ENCODE measurements around the gene KNTC1.

DNA sequence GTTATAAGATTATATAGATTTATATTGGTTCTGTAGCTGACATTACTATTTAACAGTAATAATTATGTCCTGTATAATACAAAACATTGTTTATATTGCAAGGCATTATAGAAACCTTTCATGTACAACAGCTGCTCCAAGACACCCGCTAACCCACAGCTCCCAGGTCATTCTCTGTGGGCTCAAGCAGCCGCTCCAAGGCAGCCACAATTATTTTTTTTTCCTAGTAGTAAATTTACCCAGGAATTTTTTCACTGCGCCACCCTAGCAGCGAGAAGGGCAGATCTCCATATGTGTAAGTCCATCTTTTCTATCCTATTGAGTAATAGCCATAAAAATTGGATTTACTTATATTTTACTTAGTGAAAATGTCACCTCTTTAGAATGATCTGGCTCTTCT, 36.3 kb downstream of the KNTC1 start:
- TF ChIP-seq, protein P1, sequence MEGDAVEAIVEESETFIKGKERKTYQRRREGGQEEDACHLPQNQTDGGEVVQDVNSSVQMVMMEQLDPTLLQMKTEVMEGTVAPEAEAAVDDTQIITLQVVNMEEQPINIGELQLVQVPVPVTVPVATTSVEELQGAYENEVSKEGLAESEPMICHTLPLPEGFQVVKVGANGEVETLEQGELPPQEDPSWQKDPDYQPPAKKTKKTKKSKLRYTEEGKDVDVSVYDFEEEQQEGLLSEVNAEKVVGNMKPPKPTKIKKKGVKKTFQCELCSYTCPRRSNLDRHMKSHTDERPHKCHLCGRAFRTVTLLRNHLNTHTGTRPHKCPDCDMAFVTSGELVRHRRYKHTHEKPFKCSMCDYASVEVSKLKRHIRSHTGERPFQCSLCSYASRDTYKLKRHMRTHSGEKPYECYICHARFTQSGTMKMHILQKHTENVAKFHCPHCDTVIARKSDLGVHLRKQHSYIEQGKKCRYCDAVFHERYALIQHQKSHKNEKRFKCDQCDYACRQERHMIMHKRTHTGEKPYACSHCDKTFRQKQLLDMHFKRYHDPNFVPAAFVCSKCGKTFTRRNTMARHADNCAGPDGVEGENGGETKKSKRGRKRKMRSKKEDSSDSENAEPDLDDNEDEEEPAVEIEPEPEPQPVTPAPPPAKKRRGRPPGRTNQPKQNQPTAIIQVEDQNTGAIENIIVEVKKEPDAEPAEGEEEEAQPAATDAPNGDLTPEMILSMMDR (conservative IDR thresholded peaks at IDR 0.05; ENCODE audit: low read length): no peak
- TF ChIP-seq EZH2phosphoT487 (IDR thresholded peaks at IDR 0.05; ENCODE audit: borderline replicate concordance): no peak
